Mucosa of rectum (tissue), 2 donors: ENCODE measurements around the gene IFT172.
"Not testable (repeated sequence)": the region's sequence is repeated elsewhere in the genome, so short reads cannot be mapped to it uniquely, and the experiment has no call there.

ENCODE experiments used
- H3K27ac ChIP-seq, 2 donors: one replicate each; pipeline ENCODE4 v1.7.0; 2013; ENCODE audit warnings: inconsistent platforms in 2 of 2, low read depth in 2 of 2, low read length in 2 of 2
- H3K27me3 ChIP-seq, 2 donors: one replicate each; pipeline ENCODE4 v1.7.0; 2013; ENCODE audit warnings: low read length in 2 of 2; ENCODE audit not compliant: control insufficient read depth in 2 of 2, insufficient read depth in 2 of 2
- H3K36me3 ChIP-seq, 2 donors: one replicate each; pipeline ENCODE4 v1.7.0; 2013; ENCODE audit warnings: low read length in 2 of 2; ENCODE audit not compliant: control insufficient read depth in 2 of 2, insufficient read depth in 2 of 2
- H3K4me1 ChIP-seq, 2 donors: one replicate each; pipeline ENCODE4 v1.7.0; 2013; ENCODE audit warnings: low read length in 2 of 2, mild to moderate bottlenecking in 1 of 2; ENCODE audit not compliant: control insufficient read depth in 2 of 2, insufficient read depth in 2 of 2
- H3K4me3 ChIP-seq, 2 donors: one replicate each; pipeline ENCODE4 v1.7.0; 2013; ENCODE audit warnings: low read length in 2 of 2
- H3K9ac ChIP-seq, 2 donors: one replicate each; pipeline ENCODE4 v1.7.0; 2013; ENCODE audit warnings: low read length in 2 of 2, low read depth in 1 of 2, mild to moderate bottlenecking in 1 of 2
- H3K9me3 ChIP-seq, 2 donors: one replicate each; pipeline ENCODE4 v1.7.0; 2013; ENCODE audit warnings: low read length in 2 of 2; ENCODE audit not compliant: control insufficient read depth in 2 of 2
- donor health status: healthy.
- donor health status: Normal muscosa, but diverticular disease.

Gene IFT172

DNA sequence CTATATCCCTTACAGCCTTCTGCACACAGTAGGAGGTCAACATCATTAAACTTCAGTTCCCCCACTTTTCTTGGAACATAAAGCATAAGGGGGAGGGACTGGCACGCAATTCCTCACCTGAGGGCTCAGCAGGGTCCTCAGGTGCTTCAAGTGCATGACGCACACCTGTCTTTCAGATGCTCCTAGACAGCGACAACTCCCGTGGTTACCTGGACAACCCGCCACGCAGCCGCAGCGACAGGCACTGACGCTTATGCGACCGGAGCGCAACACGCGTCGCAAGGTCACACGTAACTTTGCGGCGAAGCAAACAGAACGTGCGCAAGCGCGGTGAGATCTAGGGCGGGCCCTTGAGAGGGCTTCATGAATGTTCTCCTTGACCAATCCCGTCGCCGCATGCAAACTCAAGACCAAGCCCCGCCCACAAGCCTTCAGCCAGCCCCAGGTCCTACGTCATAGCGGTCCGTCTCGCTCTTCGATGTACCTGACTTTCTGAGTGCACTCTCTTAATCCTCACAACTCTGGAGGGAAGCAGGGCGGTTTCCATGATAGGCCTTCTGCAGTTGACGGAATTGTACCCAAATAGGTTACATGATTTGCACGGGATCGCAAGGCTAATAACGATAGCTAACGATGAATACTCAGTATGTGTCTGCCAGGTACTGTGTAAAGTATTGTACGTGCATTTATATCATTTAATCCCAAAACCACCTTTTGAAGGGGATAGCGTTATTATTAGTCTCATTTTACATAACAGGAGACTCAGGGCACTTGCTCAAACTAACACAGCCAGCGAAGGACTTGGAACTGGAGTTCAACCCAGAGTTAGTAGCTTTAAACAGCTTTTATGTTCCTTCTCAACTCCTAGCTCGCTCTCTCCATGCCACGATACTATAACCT is at the start of gene IFT172:
TSS of gene IFT172 (minus strand) at position 246 of the 900 bp plus-strand sequence. CDS start at position 156, 90 bp downstream.
- Histone ChIP-seq H3K27ac (peak within 1 kb of the TSS; percentile 54 to 68), H3K9me3 (no peaks in the 10 kb centered on the region), H3K27me3 (peaks cover 4 to 6% of the 10 kb centered on the region in 2 donors), H3K9ac (peak within 1 kb of the TSS; percentile 70 to 77), H3K4me3 (peak within 1 kb of the TSS; percentile 59 to 97), H3K4me1 (peaks cover 5 to 7% of the 10 kb centered on the region in 2 donors), H3K36me3 (peaks cover 0 to 1% of the 10 kb centered on the region in 2 donors)

GRCh38 chr2:27538839-27539450 is 49.4 kb upstream of the IFT172 start:
- H3K9me3 ChIP-seq, H3K4me3 ChIP-seq, H3K27ac ChIP-seq, H3K36me3 ChIP-seq, H3K9ac ChIP-seq, H3K27me3 ChIP-seq, H3K4me1 ChIP-seq: not testable (repeated sequence)

DNA sequence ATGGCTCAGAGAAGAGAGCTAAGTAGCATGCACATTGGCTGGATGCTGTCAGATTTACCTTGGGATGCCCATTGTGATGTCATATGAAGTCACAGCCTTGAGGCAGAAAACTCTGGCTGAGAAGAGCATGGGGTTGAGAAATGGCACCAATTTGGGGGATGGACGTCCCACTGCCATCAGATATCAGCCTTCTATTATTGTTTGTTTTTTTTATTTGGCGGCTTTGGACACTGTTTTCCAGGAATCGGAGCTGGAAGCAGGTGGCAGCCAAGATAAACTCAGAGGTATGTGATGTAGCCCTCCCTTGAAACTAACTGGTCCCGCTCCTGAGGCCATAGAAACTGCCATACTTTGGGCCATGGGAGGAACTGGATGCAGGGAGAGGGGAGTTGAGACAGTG is 47.7 kb upstream of the IFT172 start:
- no peak overlapping the region for H3K27ac ChIP-seq
- no peak overlapping the region for H3K4me3 ChIP-seq
- no peaks in the 10 kb centered on the region for H3K27me3 ChIP-seq
- no peak overlapping the region for H3K9ac ChIP-seq
- no peaks in the 10 kb centered on the region for H3K4me1 ChIP-seq
- H3K9me3 ChIP-seq: no peaks in the 10 kb centered on the region
- H3K36me3 ChIP-seq: no peaks in the 10 kb centered on the region

- Histone ChIP-seq H3K4me1 (no peaks in the 10 kb centered on the region), H3K9ac (no peak overlapping the region), H3K27ac (no peak overlapping the region), H3K36me3 (no peaks in the 10 kb centered on the region), H3K9me3 (no peaks in the 10 kb centered on the region), H3K4me3 (no peak overlapping the region), H3K27me3 (peaks cover 0 to 2% of the 10 kb centered on the region in 2 donors)
These were observed 42.4 kb upstream of the IFT172 start for GRCh38 chr2:27531983-27532382.

- Histone ChIP-seq H3K4me3 (no peak overlapping the region), H3K27me3 (peaks cover 0 to 2% of the 10 kb centered on the region in 2 donors), H3K36me3 (no peaks in the 10 kb centered on the region), H3K4me1 (no peaks in the 10 kb centered on the region), H3K9me3 (no peaks in the 10 kb centered on the region), H3K27ac (no peak overlapping the region), H3K9ac (no peak overlapping the region)
These were observed 37.6 kb upstream of the IFT172 start for GRCh38 chr2:27527182-27527581.

DNA sequence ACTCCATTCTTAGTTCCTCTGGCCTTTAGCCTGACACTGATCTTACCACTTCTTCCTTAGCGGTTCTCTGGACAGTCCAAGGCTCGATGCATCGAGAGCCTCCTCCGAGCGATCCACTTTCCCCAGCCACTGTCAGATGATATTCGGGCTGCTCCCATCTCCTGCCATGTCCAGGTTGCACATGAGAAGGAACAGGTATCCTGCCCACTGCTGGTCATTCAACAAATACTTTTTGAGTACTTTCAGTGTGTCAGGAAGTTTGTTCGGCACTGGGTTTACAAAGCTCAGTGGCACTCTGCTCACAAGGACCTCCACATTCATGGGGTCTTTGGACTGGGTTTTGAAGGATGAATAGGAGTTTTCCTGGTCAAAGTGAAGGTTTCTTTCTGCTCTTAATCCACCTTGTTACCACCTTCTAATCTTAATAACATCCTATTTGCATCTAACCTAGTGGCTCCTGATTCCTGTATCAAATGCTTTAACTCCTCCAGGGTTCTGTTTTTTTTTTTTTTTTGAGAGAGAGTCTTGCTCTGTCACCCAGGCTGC is 32.9 kb upstream of the IFT172 start:
- no peak overlapping the region for H3K4me3 ChIP-seq
- peaks cover 0 to 2% of the 10 kb centered on the region in 2 donors for H3K27me3 ChIP-seq
- H3K4me1 ChIP-seq: no peaks in the 10 kb centered on the region
- H3K27ac ChIP-seq: no peak overlapping the region
- no peak overlapping the region for H3K9ac ChIP-seq
- H3K36me3 ChIP-seq: no peaks in the 10 kb centered on the region
- no peaks in the 10 kb centered on the region for H3K9me3 ChIP-seq

GRCh38 chr2:27520316-27520715 is 30.8 kb upstream of the IFT172 start:
- Histone ChIP-seq H3K27me3 (no peaks in the 10 kb centered on the region), H3K4me1 (no peaks in the 10 kb centered on the region), H3K9me3 (no peaks in the 10 kb centered on the region), H3K27ac (no peak overlapping the region), H3K36me3 (no peaks in the 10 kb centered on the region), H3K9ac (no peak overlapping the region), H3K4me3 (no peak overlapping the region)

- H3K4me1 ChIP-seq: no peaks in the 10 kb centered on the region
- H3K9ac ChIP-seq: no peak overlapping the region
- H3K27ac ChIP-seq: no peak overlapping the region
- H3K4me3 ChIP-seq: no peak overlapping the region
- H3K9me3 ChIP-seq: no peaks in the 10 kb centered on the region
- no peaks in the 10 kb centered on the region for H3K27me3 ChIP-seq
- no peaks in the 10 kb centered on the region for H3K36me3 ChIP-seq
These were observed 29.2 kb upstream of the IFT172 start for GRCh38 chr2:27518782-27519113.

GRCh38 chr2:27518113-27518781 is 28.7 kb upstream of the IFT172 start:
- Histone ChIP-seq H3K27me3 (no peaks in the 10 kb centered on the region), H3K36me3 (no peaks in the 10 kb centered on the region), H3K4me3 (no peak overlapping the region)

DNA sequence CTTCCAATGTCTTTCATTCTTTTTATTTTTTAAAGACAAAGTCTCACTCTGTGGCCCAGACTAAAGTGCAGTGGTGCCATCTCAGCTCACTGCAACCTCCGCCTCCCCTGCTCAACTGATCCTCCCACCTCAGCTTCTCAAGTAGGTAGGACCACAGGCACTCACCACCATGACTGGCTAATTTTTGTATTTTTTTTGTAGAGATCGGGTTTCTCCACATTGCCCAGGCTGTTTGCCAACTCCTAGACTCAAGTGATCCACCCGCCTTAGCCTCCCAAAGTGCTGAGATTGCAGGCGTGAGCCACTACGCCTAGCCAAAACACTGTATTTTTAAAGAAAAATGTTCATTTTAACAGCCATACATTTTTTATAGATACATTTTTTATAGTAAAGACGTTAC is 19.8 kb upstream of the IFT172 start:
- no peaks in the 10 kb centered on the region for H3K36me3 ChIP-seq
- H3K4me3 ChIP-seq: no peak overlapping the region
- no peaks in the 10 kb centered on the region for H3K4me1 ChIP-seq
- H3K27me3 ChIP-seq: no peaks in the 10 kb centered on the region
- no peaks in the 10 kb centered on the region for H3K9me3 ChIP-seq
- H3K27ac ChIP-seq: no peak overlapping the region
- no peak overlapping the region for H3K9ac ChIP-seq

More at GRCh38 chr2:27518113-27518781, 28.7 kb upstream of the IFT172 start:
- no peaks in the 10 kb centered on the region for H3K9me3 ChIP-seq
- H3K9ac ChIP-seq: no peak overlapping the region
- H3K4me1 ChIP-seq: no peaks in the 10 kb centered on the region
- no peak overlapping the region for H3K27ac ChIP-seq
